HG03571 (cell line): ENCODE data around the gene MKRN2OS.

Experiments
- ATAC-seq: cut with Tn5 transposase; IDR thresholded peaks from one replicate; pipeline ENCODE4 v1.9.1; 2021; ENCODE audit not compliant: unreplicated experiment

MKRN2OS gene, protein sequence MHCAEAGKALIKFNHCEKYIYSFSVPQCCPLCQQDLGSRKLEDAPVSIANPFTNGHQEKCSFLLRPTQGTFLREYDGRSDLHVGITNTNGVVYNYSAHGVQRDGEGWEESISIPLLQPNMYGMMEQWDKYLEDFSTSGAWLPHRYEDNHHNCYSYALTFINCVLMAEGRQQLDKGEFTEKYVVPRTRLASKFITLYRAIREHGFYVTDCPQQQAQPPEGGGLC

DNA sequence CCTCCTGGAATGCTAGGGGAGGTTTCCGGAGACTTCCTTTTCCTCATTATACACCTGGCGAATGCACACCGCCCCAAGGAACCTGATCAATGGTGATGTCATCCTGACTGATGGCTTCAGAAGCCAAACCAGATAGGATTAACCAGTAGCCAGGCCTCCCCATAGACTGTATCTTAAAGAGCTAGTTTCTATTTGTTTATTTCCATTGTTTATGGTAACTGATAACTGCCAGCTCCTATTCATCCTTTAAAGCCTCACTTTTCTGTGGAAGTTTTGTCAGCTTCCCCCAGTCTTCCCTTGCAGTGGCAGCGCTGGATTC lies at the start of gene MKRN2OS:
MKRN2OS (minus strand) TSS at position 27 of the 319 bp plus-strand sequence. CDS start 35 bp downstream, outside the sequence.
- ATAC-seq = no peak

DNA sequence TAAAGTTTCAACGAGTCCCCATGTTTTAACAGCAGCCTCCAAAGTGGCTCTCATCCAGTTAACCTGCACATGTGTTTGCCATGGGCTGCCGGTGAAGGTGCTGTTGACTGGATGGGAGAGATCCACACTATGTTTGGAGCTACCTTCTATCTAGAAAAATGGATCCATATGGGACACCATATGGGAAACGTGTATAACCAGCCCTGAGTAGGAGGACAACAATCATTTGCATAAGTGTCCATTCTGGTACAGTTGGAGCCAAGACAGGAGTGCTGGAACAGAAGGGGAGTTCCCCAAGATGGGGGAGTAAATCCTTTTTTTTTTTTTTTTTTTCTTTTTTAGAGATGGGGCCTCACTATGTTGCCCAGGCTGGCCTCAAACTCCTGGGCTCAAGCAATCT lies 48.2 kb upstream of the MKRN2OS start:
- no peak for ATAC-seq

DNA sequence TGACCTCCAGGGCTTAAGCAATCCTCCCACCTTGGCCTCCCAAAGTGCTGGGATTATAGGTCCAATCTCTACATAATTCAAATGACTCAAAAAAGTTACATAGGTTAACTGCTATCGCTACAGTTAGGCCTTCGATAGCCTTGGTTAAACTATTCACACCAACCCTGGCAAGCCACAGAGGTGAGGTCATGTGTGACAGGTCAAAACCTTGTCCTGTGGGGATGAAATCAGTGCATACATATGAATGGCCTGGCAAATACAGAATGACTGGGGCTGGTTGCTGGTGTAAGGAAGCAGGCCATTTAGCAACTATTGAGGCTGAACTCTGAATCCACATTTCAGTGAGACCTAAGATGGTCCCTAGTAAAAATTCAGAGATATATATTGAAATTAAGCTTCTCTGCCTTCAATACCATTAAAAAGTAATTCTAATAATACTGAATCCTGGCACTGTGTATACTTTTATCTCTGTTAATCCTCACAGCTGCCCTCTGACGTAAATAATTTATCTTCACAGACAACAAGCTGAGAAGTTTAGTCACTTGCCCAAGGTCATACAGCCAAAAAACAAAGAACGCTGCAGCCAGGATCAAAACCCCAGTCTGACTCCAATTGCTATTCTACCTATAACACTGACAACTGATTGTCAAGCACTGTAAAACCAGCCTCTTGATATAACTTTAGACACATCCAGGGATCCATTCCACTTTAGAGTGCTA lies 46.9 kb upstream of the MKRN2OS start:
- no peak for ATAC-seq

DNA sequence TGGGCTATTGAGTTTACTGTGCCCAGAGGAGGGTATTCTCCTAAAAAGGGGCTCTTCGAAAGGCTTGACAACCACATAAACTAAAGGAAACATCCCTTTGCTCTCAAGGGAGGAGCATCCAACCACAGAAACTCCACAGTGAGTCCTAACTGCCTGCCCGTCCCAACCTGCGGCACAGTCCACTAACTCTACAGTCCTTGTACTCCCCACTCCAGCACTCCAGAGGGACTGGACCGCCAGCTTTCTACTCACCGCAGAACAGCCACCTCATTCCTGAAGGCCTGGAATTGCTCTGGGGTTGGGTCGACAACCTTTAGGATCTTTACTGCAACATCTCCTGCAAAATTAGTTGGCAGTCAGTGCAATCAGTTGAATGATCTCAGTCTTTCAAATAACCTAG lies 46.2 kb upstream of the MKRN2OS start:
- no peak for ATAC-seq

DNA sequence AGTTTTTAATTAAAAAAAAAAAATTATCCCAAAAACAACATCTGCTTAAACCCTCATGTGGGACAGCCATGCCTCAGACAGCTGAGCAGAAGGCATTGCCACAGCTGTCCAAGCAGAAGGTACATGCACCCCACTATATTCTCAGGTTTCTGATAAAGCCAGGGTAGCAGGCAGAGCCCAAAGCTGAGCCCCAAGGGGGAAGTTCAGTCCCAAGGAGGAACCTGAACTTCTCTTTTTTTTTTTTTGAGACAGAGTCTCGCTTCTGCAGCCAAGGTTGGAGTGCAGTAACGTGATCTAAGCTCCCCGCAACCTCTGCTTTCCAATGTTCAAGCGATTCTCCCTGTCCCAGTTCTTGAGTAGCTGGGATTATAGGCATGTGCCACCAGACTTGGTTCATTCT lies 44.8 kb upstream of the MKRN2OS start:
- ATAC-seq = no peak

DNA sequence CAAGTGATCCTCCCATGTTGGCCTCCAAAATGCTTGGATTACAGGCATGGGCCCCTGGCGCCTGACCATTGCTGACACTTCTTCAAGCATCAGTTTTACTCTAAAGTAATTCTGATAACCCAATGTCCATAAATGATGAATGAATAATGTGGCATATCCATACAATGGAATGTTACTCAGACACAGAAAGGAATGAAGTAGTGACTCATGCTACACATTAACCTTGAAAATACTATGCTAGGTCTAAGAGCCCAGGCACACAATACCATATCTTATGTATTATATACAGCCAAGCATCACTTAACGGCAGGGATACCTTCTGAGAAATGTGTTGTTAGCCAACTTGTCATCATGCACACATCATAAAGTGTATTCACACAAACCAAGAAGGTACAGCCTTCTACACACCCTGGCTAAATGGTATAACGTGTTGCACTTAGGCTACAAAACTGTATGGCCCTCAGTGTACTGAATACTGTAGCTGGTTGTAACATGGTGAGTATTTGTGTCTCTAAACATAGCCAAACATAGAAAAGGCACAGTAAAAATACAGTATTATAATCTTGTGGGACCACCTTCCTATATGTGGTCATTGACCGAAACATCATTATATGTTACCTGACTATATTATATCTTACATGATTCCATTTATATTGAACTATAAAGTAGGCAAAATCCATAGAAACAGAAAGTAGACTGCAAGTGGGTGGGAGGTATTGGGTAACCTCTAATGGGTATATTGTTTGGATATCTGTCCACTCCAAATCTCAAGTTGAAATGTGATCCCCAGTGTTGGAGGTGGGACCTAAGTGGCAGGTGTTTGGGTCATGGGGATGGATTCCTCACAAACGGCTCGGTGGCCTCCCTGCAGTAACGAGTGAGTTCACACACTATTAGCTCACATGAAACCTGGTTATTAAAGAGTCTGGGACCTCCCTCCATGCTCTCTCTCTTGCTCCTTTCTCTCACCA lies 43.0 kb upstream of the MKRN2OS start:
- ATAC-seq = no peak

DNA sequence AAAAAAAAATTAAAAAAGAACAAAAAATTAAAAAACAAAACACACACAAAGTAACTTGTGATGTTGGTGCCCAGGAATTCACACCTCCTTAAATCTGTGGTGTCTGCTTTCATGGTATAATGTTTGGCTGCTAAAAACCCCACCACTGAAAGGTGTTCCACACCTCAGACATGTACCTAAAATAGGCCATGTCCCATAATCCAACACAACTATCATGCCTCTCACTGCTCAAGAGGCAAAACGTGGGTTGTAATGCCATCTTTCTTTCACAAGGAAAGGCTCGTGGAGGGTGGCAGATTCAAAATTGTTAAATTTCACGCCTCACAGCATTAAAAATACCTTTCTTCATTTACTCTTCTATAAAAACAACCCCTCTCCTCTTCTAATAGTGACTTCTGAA lies 41.1 kb upstream of the MKRN2OS start:
- no peak for ATAC-seq

DNA sequence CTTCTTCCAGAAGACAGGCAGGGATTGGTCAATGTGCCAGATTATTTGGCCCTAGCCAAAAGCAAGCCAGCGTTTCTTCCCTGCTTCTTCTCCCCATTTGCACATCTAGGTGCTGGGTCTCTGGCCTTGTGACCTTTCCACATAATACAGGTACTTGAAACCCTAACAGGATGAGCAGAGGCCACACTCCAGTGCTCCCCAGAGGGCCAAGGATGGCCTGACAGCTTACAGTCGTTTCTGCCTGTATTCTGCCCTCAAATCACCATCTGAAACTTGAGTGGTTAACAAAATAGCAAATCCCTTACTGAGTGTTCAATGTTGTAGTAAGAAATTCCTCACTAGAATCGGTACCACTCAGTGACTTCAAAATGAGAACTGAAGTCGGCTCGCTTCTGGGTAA lies 40.7 kb upstream of the MKRN2OS start:
- no peak for ATAC-seq

DNA sequence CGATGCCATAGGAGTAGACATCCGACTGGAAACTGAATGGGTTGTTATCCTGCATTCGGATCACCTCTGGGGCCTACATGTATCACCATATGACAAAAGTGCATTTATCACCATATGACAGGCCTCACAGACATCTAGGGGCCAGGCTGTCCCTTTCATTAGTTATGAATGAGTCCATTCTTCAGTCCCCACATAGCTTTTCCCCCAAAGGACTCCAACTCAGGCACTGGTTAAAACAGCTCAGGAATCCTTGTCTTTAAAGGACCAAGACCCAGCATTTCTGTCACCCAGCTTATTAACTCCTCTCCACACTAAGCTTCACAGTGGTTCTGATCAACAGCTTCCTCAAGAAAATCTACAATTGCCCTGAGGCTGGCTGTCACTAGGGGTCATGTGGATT lies 39.9 kb upstream of the MKRN2OS start:
- ATAC-seq = no peak

DNA sequence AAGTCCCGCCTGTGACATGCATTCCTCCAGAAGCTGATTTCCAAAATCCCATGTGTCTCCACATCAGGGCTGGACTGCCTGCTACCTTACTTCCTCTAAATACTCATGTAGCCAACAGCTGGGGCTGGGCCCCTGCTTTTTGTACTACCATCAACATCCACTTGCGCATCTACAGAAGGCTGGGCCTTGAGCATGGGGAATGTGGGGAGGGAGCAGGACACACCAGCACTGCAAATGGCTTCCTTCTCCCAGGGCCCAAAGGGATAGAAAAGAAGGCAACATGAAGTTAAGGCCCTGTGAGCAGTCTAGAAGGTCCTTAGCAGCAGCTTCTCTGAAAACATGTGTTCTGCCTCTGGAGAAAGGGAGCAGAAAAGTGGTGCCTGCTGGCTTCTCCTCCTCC lies 38.8 kb upstream of the MKRN2OS start:
- ATAC-seq = no peak

DNA sequence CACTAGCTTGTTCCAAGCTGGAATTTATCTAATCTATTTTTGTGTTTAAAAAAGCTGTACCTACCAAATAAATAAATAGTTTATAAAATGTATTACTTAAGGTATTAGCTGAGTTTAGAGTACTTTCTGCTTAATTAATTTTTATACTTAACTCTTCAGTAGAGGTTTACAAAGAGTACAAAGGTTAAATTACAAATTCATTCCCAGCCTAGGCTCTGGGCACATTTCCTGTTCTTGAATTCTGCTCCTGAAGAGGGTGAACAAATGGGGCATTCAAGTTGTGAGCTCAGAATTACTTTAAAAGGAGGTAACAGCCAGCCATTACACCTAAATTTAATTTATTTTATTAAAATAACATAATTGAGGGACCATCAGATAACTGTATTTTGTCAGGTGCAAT lies 38.0 kb upstream of the MKRN2OS start:
- ATAC-seq = no peak

DNA sequence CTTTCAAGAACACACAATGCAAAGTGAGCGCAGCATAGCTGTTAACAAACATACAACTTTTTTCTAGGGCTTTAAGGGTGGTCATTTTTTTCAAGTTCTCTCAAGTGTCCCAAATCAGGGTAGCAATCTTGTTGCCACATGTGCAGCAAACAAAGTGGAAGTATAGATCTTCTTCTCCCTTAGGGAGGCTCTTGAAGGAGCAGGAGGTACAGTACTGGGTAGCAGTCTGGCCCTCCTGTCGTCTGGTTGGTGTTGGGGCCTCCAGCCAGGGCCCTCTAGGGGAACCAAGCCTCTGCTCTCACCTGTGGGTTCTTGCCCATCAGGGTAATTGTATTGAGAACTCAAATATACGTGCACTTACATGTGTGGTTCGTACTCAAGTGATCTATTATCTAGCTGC lies 37.4 kb upstream of the MKRN2OS start:
- no peak for ATAC-seq

DNA sequence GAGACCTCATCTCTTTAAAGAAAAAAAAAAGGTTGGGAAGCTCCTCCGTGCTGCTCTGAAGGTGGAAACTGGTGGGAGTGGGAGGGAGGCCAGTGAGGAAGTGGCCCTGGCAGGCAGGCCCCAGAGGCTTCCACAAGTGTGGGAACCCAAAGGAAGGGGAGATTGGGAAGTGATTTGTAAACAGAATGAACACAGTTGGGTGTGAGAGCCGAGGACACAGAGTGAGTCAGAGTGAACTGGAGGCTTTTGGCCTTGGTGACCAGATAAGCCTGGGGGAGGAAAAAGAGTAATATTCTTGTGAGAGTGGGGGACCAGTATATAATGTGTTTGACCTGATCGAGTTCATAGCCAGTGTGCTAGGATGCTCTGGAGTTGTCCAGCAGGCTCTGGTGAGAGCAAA lies 34.6 kb upstream of the MKRN2OS start:
- ATAC-seq = no peak

DNA sequence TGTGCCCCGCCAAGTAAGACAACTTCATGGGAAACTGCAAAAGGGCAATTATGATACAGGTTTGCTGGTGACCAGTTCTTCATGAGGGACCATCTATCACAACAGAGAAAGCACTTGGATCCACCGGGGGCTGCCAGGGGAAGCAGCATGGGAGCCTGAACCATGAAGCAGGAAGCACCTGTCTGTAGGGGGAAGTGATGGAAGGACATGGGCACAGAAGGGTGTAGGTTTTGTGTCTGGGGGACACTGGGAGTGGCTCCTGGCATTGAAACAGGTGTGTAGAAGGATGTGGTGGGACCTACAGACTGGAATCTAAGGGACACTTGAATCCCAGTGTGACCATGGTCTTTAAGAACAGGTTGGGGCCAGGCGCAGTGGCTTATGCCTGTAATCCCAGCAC lies 34.2 kb upstream of the MKRN2OS start:
- no peak for ATAC-seq

DNA sequence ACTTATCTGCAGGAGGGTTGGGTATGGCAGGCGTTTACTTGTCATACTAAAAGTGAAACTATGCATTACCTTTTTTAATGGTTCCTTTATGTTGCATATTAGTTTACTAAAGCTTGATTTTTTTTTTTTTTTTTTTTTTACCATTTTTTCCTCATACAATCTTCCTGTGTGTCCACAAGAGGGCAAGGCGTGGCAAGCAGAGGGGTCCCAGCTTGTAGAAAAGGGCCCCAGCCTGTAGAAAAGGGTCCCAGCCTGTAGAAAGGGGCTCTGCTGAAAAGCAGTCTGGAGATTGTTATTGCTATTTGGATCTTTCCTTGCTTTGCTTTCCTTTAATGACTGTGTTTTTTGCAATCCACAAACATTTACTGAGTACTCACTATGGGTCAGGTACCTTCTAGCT lies 33.4 kb upstream of the MKRN2OS start:
- ATAC-seq = no peak

DNA sequence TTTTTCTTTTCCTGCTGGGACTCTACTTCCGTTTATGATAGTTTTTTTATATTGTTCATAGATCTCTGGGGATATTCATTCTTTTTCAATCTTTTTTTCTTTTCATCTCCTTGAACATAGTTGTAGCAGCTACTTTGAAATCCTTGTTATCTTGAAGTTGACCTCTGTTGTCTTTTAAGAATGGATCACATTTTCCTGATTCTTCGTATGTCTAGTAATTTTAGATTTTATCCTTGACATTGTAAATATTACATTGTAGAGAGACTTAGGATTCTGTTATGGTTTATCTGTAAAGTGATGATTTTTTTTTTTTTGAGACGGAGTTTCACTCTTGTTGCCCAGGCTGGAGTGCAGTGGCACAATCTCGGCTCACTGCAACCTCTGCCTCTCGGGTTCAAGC lies 32.1 kb upstream of the MKRN2OS start:
- no peak for ATAC-seq

DNA sequence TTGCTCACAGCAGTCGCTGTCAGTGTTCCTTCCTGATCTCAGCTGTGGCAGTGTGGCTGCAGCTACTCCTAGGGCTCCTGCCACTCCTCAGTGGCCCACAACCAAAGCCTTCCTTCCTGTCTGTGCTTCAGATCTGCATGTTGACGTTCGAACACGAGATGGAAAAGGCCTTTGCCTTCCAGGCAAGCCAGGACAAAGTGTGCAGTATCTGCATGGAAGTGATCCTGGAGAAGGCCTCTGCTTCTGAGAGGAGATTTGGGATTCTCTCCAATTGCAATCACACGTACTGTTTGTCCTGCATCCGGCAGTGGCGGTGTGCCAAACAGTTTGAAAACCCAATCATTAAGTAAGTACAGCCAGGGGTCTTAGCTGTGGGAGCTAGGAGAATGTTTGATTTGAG lies 29.4 kb upstream of the MKRN2OS start:
- no peak for ATAC-seq

DNA sequence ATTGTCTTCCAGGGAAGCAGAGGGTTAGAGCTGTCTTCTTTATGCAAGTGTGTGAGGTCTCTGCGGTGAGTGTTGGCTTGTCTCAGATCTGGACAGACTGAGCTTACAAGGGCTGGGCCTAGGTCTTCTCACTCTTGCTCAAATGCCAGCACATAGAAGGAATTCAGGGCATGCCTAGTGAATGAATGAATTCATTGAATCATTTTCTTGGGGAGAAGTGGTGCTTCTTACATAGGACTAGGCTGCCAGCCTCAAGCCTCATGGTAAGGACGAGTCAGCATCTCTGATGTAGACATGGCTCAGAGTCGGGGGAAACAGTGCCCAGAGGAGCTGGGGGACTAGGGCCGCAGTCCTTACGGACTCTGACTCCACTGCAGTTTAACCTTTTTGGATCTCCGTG lies 28.8 kb upstream of the MKRN2OS start:
- no peak for ATAC-seq

DNA sequence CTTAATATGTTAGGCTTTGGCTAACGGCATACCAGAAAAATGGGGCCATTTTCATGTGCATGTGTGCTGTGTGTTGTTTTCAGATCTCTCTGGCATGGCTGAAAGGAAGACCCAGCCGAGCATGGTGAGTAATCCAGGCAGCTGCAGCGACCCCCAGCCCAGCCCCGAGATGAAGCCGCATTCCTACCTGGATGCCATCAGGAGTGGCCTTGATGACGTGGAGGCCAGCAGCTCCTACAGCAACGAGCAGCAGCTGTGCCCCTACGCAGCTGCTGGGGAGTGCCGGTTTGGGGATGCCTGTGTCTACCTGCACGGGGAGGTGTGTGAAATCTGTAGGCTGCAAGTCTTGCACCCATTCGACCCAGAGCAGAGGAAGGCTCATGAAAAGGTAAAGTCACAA lies 26.7 kb upstream of the MKRN2OS start:
- no peak for ATAC-seq

DNA sequence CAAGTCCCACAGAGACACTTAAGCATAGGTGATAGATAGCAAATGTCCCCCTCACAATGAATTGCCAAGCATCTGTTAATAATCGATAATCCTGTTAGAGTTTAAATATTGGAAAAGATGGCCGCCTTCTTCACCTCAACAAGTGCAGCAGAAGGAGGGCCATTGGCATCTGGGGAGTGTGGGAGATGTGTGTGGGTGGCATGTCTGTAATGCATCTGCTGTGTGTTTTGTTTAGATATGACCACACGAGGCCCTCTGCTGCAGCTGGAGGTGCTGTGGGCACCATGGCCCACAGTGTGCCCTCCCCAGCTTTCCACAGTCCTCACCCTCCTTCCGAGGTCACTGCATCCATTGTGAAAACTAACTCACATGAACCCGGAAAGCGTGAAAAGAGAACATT lies 24.5 kb upstream of the MKRN2OS start:
- ATAC-seq = no peak

DNA sequence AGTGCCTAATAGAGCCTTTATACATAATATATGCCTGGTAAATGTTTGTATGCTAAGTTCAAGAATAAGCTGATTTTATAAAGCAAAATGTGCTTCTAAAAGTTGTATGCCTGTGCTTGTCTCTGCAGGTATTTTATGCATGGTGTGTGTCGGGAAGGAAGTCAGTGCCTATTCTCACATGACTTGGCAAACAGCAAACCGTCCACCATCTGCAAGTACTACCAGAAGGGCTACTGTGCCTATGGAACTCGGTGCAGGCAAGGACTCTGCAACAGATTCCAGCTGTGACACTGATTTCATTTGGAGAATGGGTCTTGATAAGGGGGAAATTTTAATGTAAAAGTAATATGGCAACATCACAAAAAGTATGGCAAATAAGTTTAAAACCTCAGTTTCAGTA lies 23.4 kb upstream of the MKRN2OS start:
- ATAC-seq = no peak

DNA sequence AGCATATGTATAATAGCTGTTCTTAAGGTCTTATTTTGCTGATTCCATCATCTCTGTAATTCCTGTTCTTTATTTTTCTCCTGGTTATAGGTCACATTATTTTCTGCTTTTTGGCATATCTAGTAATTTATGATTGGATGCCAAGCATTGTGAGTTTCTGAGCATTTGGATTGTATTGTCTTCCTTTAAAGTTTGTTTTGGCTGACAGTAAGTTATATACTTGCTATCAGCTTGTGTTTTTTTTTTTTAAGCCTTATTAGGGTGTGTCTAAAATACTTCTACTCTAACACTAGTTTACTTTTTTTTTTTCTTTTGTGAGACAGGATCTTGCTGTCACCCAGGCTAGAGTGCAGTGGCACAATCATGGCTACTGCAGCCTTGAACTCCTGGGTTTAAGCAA lies 21.7 kb upstream of the MKRN2OS start:
- ATAC-seq = no peak
